Esophagus (tissue), 2 donors: ENCODE measurements around the gene VANGL1. TPM values are rescaled to one million over a fixed set of nuclear protein-coding genes. Genes with fewer than 3 reads are reported as not detected.

ENCODE experiments used
- H3K27ac ChIP-seq, 2 donors: one replicate each; pipeline ENCODE4 v1.5.1; 2013; ENCODE audit warnings: low read depth in 2 of 2, mild to moderate bottlenecking in 2 of 2, inconsistent platforms in 1 of 2, low read length in 1 of 2, moderate library complexity in 1 of 2
- H3K27me3 ChIP-seq, 2 donors: one replicate each; pipeline ENCODE4 v1.6.1; 2013; ENCODE audit warnings: low read length in 2 of 2, control low read depth in 1 of 2, mild to moderate bottlenecking in 1 of 2; ENCODE audit not compliant: insufficient read depth in 2 of 2, control insufficient read depth in 1 of 2
- H3K36me3 ChIP-seq, 2 donors: one replicate each; pipeline ENCODE4 v1.6.1; 2013; ENCODE audit warnings: low read length in 1 of 2; ENCODE audit not compliant: control insufficient read depth in 2 of 2, insufficient read depth in 2 of 2
- H3K4me1 ChIP-seq, 2 donors: one replicate each; pipeline ENCODE4 v1.6.1; 2013; ENCODE audit warnings: low read length in 1 of 2; ENCODE audit not compliant: control insufficient read depth in 2 of 2, insufficient read depth in 2 of 2
- H3K4me3 ChIP-seq, 2 donors: one replicate each; pipeline ENCODE4 v1.5.1; 2013; ENCODE audit warnings: low read length in 2 of 2, mild to moderate bottlenecking in 2 of 2, low read depth in 1 of 2, moderate library complexity in 1 of 2
- H3K9me3 ChIP-seq, 2 donors: one replicate each; pipeline ENCODE4 v1.6.1; 2013; ENCODE audit warnings: mild to moderate bottlenecking in 2 of 2, low read depth in 1 of 2, low read length in 1 of 2, moderate library complexity in 1 of 2; ENCODE audit not compliant: control insufficient read depth in 2 of 2, insufficient read depth in 1 of 2
- WGBS, 2 donors: extraction: QIAGEN DNeasy Blood & Tissue Kit; methylation state at CpG; one replicate each; pipeline ENCODE4 v1.1.7; 2013; 5-methylcytosine and 5-hydroxymethylcytosine counted together
- polyA plus RNA-seq, 2 donors: library from polyadenylated mRNA; stranded (reverse); fragments of 200-250 nt; gene quantifications; one replicate each; pipeline ENCODE4 v1.2.3, GENCODE V29; 2013
- donor health status: healthy with polysubstance abuse.
- donor health status: Bipolar disorder and iron deficiency.

VANGL1 gene
- polyA plus RNA-seq, 2 donors: 3.4 to 4.1 TPM

GRCh38 chr1:115685029-115685705, 43.4 kb downstream of the VANGL1 start:
- Histone ChIP-seq H3K27me3 (no peaks in the 10 kb centered on the region), H3K36me3 (peaks cover 12 to 18% of the 10 kb centered on the region in 2 donors), H3K27ac (no peak overlapping the region), H3K4me3 (no peak overlapping the region), H3K4me1 (no peaks in the 10 kb centered on the region), H3K9me3 (no peaks in the 10 kb centered on the region)
- WGBS, 2 donors: 90 to 94% methylated on average over 14 of the region's 14 CpGs

GRCh38 chr1:115687744-115688143, 46.0 kb downstream of the VANGL1 start:
- peaks cover 15 to 37% of the 10 kb centered on the region in 2 donors for H3K36me3 ChIP-seq

GRCh38 chr1:115690972-115691371, 49.2 kb downstream of the VANGL1 start:
- no peak overlapping the region for H3K27ac ChIP-seq
- H3K9me3 ChIP-seq: no peaks in the 10 kb centered on the region
- peaks cover 8 to 24% of the 10 kb centered on the region in 2 donors for H3K36me3 ChIP-seq
- H3K27me3 ChIP-seq: no peaks in the 10 kb centered on the region
- H3K4me3 ChIP-seq: no peak overlapping the region
- H3K4me1 ChIP-seq: no peaks in the 10 kb centered on the region
- 85 to 87% methylated on average over 8 of the region's 8 CpGs for WGBS, 2 donors

More at GRCh38 chr1:115687744-115688143, 46.0 kb downstream of the VANGL1 start:
- Histone ChIP-seq H3K27me3 (no peaks in the 10 kb centered on the region), H3K4me3 (no peak overlapping the region), H3K27ac (no peak overlapping the region), H3K9me3 (no peaks in the 10 kb centered on the region), H3K4me1 (no peaks in the 10 kb centered on the region)
- 79 to 94% methylated on average over 3 of the region's 3 CpGs for WGBS, 2 donors

- Histone ChIP-seq H3K4me1 (no peaks in the 10 kb centered on the region), H3K36me3 (peaks cover 8 to 24% of the 10 kb centered on the region in 2 donors), H3K27ac (no peak overlapping the region), H3K4me3 (no peak overlapping the region), H3K27me3 (no peaks in the 10 kb centered on the region), H3K9me3 (no peaks in the 10 kb centered on the region)
- 94 to 95% methylated on average over 4 of the region's 4 CpGs for whole genome bisulfite sequencing, 2 donors
These were observed 50.5 kb downstream of the VANGL1 start for GRCh38 chr1:115692224-115692623.

GRCh38 chr1:115694805-115695204, 53.0 kb downstream of the VANGL1 start:
- no peak overlapping the region for H3K4me3 ChIP-seq
- peaks cover 8 to 24% of the 10 kb centered on the region in 2 donors for H3K36me3 ChIP-seq
- no peaks in the 10 kb centered on the region for H3K4me1 ChIP-seq
- no peaks in the 10 kb centered on the region for H3K9me3 ChIP-seq
- H3K27me3 ChIP-seq: no peaks in the 10 kb centered on the region
- H3K27ac ChIP-seq: no peak overlapping the region
- 89 to 94% methylated on average over 3 of the region's 3 CpGs for WGBS, 2 donors

- WGBS, 2 donors: 71 to 73% methylated on average over 1 of the region's 1 CpG
These were observed 55.8 kb downstream of the VANGL1 start for GRCh38 chr1:115697619-115698018.

GRCh38 chr1:115701090-115701489, 59.3 kb downstream of the VANGL1 start:
- no peaks in the 10 kb centered on the region for H3K36me3 ChIP-seq
- WGBS, 2 donors: 78 to 87% methylated on average over 3 of the region's 3 CpGs

More at GRCh38 chr1:115697619-115698018, 55.8 kb downstream of the VANGL1 start:
- Histone ChIP-seq H3K27ac (no peak overlapping the region), H3K4me1 (no peaks in the 10 kb centered on the region), H3K4me3 (no peak overlapping the region), H3K36me3 (peaks cover 0 to under 1% of the 10 kb centered on the region in 2 donors), H3K27me3 (no peaks in the 10 kb centered on the region), H3K9me3 (no peaks in the 10 kb centered on the region)

GRCh38 chr1:115702959-115703358, 61.2 kb downstream of the VANGL1 start:
- H3K36me3 ChIP-seq: no peaks in the 10 kb centered on the region
- no peak overlapping the region for H3K4me3 ChIP-seq
- H3K27me3 ChIP-seq: no peaks in the 10 kb centered on the region
- H3K4me1 ChIP-seq: peaks cover 0 to 2% of the 10 kb centered on the region in 2 donors
- no peaks in the 10 kb centered on the region for H3K9me3 ChIP-seq
- WGBS, 2 donors: 70 to 72% methylated on average over 3 of the region's 3 CpGs
- H3K27ac ChIP-seq: no peak overlapping the region

More at GRCh38 chr1:115701090-115701489, 59.3 kb downstream of the VANGL1 start:
- H3K4me3 ChIP-seq: no peak overlapping the region
- no peaks in the 10 kb centered on the region for H3K9me3 ChIP-seq
- H3K27me3 ChIP-seq: no peaks in the 10 kb centered on the region
- H3K4me1 ChIP-seq: peaks cover 0 to 2% of the 10 kb centered on the region in 2 donors
- no peak overlapping the region for H3K27ac ChIP-seq

GRCh38 chr1:115705085-115705951, 63.5 kb downstream of the VANGL1 start:
- Histone ChIP-seq H3K36me3 (no peaks in the 10 kb centered on the region), H3K4me3 (no peak overlapping the region), H3K27me3 (no peaks in the 10 kb centered on the region), H3K9me3 (no peaks in the 10 kb centered on the region), H3K27ac (peak overlapping the region in 1 of 2 donors; percentile 40), H3K4me1 (peaks cover 0 to 2% of the 10 kb centered on the region in 2 donors)
- WGBS, 2 donors: 49 to 63% methylated on average over 12 of the region's 12 CpGs
